ENCODE data around the gene WDSUB1.

DNA sequence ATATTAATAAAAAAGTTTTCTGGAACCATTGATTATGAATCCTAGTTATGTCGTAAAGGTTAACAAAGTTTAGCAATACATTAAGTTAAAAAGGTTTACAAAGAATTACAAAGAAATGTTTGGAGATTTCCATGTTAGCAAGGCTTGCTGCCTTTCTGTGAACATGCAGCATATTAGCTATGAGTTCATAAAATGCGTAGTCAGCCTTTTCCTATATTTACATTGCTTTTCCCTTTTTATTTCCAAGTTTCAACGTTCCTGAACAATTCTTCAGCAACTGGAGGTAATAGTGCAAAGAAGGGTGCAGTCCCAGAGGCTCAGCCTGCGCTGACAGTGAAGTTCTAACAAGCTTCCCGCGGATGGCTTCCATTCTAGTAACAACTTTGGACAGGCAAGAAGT is 51.6 kb downstream of the WDSUB1 start:
- no peak for TF ChIP-seq POLR2A (IDR thresholded peaks at IDR 0.05)
- TF ChIP-seq, protein P1, sequence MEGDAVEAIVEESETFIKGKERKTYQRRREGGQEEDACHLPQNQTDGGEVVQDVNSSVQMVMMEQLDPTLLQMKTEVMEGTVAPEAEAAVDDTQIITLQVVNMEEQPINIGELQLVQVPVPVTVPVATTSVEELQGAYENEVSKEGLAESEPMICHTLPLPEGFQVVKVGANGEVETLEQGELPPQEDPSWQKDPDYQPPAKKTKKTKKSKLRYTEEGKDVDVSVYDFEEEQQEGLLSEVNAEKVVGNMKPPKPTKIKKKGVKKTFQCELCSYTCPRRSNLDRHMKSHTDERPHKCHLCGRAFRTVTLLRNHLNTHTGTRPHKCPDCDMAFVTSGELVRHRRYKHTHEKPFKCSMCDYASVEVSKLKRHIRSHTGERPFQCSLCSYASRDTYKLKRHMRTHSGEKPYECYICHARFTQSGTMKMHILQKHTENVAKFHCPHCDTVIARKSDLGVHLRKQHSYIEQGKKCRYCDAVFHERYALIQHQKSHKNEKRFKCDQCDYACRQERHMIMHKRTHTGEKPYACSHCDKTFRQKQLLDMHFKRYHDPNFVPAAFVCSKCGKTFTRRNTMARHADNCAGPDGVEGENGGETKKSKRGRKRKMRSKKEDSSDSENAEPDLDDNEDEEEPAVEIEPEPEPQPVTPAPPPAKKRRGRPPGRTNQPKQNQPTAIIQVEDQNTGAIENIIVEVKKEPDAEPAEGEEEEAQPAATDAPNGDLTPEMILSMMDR (IDR thresholded peaks at IDR 0.05), result no peak
